Retina (tissue), 1 donor: Measurements from ENCODE around the gene ATP2C1.
A peak's percentile ranks its signal among the peaks of the same experiment; 100 is the strongest.
"Not testable (repeated sequence)": the region's sequence is repeated elsewhere in the genome, so short reads cannot be mapped to it uniquely, and the experiment has no call there.

Source experiments
- DNase-seq: peaks from one replicate; pipeline ENCODE4 v3.0.0-alpha.2; 2016

Gene ATP2C1, protein sequence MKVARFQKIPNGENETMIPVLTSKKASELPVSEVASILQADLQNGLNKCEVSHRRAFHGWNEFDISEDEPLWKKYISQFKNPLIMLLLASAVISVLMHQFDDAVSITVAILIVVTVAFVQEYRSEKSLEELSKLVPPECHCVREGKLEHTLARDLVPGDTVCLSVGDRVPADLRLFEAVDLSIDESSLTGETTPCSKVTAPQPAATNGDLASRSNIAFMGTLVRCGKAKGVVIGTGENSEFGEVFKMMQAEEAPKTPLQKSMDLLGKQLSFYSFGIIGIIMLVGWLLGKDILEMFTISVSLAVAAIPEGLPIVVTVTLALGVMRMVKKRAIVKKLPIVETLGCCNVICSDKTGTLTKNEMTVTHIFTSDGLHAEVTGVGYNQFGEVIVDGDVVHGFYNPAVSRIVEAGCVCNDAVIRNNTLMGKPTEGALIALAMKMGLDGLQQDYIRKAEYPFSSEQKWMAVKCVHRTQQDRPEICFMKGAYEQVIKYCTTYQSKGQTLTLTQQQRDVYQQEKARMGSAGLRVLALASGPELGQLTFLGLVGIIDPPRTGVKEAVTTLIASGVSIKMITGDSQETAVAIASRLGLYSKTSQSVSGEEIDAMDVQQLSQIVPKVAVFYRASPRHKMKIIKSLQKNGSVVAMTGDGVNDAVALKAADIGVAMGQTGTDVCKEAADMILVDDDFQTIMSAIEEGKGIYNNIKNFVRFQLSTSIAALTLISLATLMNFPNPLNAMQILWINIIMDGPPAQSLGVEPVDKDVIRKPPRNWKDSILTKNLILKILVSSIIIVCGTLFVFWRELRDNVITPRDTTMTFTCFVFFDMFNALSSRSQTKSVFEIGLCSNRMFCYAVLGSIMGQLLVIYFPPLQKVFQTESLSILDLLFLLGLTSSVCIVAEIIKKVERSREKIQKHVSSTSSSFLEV

DNA sequence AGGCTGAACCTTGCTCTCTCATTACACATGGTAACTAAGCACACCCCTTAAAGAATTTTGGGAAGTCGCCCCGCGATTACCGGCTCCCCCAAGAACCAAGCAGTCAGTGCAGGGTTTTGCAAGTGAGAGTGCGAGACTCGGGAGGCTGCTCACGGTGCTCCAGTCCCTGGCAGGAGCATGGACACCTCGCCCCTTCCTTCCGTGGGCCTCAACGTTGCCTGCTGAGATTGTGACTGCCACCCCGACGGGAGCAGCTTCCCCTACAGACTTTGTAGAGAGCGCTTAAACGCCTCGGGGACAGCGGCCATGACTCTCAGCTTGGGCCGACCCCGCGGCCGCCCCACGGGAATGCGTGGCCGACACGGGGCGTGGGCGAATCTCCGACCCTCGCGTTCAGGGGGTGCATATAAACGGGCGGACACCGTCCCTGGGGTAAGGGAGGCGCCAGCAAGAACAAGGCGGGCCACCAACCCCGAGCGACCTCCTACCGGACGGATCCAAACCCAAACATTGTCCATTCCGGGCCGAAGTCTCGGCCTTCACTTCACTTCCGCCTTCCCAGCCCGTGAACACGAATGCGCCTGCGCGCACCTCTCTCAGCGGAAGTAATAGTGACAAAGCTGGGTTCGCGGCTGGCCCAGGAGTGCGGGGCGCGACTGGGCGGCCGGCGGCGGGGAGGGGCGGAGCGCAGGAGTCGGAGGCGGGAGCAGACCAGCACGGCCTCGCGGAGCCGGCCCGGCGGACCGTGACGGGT lies at the start of gene ATP2C1:
Gene ATP2C1, plus strand, starts transcription at position 709 of the 754 bp plus-strand sequence. CDS start 686 bp downstream, outside the sequence.
- DNase-seq: peak; percentile 96

DNA sequence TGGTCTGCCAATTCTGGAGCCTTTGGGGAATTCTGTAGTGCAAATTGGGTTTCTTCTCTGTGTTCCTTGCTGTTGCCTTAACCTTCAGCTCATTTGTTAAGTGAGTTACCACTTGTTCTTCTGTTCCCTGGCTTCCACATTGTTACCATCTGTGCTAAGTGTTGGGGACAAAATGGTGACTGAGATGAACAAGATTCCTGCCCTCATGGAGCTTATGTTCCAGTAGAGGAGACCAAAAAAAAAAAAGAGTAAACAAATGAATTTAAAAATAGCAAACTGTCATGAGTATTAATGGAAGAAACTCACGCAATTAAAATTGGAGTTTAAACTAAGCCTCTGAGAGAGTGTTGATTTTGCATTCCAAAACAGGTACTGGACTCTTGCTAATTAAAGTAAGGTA lies 49.4 kb upstream of the ATP2C1 start:
- DNase-seq: no peak

DNA sequence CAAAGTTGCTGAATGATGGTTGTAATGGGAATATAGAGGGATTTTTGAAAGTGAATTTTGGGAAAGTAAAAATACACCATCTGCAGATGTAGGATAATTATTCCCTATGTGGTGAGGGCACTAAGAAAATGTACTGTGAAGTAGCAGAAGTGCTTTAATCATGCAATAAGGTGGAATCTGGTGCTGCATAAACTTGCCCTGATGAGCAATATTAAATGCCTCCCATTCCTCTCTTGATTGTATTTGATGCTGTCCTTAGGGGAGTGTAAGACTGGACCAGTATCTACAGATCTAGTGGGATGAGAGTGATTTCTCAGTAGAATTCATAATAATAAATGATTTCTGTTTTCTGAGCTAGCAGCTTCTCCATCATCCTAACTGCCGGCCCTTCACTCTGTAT lies 47.7 kb upstream of the ATP2C1 start:
- no peak for DNase-seq

DNA sequence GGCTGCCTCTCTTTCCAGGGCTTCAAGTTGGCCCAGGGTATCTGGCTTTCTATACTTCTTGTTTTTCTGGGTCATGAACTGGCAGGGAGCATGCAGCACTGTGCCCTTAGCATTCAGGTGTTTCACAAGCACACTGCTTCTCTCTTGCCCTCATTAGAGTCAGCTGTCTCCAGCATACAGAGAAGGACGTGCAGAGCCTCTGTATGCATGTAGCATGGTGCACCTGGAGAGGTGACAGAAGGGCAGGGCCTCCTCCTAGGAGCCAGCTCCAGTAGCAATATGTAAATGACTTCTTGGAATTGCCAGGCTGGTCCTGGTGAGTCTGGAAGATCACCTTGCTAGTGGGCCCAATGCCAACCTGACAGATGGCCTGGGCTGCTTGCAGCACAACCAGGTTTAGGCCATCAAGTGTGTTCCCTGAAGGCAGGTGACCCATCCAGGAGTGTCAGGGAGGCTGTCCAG lies 44.8 kb upstream of the ATP2C1 start:
- no peak for DNase-seq

DNA sequence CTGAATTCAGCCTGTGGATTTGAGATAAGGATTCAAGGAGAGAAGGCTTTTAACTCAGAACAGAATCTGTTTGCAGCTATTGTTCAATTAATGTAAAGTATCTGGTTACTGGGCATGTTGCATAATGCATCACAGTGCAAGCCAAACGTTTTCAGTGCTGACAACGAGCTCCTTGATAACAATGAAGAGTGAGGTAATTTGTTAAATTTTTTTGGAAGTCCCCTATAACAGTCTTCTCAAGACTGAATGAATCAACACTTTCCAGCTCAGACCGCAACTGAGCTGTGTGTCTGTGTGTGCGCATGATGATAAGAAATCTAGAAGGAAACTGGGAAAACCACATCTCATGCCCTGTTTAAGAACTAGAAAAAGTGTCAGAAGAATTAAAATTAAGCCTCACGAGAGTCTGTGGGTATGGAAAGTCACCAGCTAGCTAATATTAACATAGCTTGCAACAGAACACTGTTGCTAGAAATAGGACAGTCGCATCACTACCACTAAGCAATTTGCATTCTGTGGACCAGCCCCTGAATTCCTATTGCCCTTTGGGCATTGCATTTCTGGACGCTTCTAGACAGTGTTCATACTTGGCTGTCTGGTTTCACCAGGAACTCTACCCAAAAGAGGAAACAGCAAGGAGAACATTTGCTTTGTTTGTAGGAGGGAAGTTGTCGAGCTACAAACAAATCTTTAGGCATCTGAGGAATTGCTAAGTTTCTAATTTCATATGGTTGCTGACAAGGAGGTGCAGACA lies 43.7 kb upstream of the ATP2C1 start:
- no peak for DNase-seq

DNA sequence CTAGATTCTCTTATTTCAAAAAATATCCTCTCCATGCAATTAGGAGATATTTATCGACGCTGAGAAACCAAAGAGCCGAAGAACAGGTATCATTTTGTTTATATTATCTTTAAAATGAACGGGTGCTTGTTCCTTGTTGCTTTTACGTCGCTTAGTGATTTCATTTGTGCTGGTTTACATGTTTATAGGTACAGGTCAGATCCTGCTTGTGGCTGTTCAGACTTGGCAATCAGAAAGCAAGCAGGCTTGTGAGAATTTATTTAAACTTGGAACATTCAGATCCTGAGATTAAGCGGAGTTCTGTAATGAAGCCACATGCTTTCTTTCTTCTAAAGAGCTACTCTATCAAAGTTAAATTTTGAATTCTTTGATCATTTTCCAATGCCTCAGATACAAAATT lies 43.0 kb upstream of the ATP2C1 start:
- no peak for DNase-seq

DNA sequence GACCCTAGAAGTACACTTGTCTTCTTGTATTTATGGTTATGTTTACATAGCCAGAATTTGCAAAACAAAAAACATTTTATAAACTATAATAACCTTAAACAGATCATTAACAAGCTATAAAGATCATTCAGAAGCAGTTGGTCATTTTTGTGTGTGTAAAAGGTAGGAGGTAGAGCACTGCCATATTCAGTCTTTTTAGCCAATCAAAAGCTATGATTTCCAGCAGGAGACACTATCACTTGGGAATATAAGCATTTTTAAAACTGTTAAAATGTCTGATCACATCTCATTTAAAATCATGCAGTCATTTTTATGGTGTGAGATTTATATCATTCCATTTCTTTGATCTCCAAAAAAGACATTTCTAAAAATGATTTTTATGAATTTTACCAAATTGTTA lies 42.6 kb upstream of the ATP2C1 start:
- DNase-seq: no peak

DNA sequence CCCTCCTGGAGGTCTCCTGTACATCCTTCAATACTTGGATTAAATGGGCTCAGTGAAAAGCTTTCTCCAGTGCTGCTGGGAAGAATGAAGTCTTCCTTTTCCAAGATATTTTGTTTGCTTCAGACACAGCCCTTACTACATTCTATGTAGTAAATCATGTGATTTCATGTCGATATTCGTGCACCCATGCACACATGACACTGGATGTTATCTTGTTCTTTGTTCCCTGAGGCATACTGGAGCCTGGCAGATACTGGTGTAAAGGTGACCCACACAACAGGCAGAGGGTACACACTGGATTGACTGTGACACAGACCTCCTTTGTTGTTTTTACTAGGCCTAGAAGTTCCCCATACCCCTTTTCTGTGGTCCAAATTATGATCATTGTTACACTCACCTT lies 40.3 kb upstream of the ATP2C1 start:
- no peak for DNase-seq

DNA sequence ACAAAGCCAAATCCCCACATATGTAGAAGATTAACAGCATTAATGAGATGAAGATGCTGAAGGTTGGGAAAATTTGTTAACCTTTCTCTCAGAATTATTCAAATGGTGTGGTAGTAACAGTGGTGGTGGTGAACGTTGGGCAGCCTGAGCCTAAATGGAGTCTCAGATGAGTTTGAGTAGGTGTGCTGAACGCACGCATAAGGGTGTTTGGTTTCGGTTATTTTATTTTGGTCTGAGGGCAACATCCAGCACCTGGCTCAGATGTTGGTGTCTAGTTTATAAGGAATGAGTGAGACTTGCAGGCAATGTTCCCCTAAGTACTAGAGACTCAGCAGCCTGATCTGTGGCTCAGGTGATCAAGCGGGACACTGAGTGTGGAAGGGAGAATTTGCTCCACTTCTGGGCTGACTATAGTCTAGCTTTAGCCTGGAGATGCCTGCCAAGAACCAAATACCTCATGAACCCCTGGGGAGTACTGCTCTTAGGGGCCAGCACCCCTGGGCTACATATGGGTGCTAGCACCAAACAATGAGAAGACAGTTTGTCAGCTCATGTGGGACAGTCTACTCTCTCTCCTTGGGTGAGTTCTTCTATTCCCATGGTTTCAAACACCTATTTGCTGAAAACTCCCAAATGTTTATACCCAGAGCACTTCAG lies 39.5 kb upstream of the ATP2C1 start:
- no peak for DNase-seq

DNA sequence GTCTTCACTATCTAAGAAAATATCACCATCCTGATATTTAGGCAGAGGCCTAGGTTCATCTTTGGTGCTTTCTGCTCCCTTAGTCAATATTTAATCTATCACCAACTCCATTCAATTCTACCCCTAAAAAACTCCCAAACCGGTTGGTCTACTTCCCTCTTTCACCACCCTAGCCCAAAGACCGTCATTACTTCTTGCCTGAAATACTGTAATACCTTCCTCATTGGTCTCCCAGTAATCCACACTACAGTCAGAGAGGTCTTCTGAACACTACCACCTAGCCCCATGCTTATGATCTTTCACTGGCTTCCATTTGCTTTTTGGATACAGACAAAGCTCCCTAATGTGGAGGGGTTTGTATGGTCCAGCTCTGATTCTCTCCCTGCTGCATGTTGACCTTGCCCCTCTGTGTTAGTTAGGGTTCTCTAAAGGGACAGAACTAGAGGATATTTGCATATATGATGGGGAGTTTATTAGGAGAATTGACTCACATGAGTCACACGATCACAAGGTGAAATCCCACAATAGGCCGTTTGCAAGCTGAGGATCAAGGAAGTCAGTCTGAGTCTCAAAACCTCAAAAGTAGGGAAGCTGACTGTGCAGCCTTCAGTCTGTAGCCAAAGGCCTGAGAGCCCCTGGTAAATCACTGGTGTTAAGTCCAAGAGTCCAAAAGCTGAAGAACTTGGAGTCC lies 36.4 kb upstream of the ATP2C1 start:
- DNase-seq: no peak

DNA sequence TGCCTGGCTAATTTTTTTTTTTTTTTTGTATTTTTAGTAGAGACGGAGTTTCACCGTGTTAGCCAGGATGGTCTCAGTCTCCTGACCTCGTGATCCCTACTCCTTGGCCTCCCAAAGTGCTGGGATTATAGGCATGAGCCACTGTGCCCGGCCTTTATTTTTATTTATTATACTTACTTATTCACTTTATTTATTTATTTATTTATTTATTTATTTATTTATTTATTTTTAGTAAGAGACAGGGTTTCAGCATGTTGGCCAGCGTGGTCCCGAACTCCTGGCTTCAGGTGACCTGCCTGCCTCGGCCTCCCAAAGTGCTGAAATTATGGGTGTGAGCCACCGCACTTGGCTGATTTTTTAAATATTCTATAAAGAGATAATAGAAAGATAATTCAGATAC lies 31.8 kb upstream of the ATP2C1 start:
- DNase-seq: not testable (repeated sequence)

DNA sequence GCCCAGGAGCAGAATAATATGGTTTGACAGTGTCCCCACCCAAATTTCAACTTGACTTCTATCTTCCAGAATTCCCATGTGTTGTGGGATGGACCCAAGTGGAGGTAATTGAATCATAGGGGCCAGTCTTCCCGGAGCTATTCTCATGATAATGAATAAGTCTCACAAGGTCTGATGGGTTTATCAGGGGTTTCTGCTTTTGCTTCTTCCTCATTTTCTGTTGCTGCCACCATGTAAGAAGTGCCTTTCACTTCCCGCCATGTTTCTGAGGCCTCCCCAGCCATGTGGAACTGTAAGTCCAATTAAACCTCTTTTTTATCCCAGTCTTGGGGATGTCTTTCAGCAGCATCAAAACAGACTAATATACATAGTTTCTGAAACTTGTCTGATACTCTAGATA lies 28.4 kb upstream of the ATP2C1 start:
- no peak for DNase-seq

DNA sequence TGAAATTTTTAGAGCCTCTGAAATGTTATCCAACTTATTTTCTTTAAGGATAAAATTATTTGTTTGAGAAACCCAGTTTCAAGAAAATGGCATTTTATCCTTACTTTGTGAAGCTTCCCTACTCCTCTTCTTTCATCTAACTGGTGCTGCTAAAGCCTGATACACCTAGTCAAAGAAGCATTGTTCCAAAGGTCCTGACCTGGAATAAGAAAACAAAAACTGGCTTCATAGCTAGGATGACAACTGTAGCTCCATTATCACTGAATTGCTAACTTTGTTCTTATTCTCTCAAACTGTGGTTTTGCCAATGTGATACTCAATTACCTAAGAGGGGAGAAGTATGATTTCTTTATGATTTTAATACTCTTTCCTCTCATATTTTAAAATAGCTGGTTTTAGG lies 27.6 kb upstream of the ATP2C1 start:
- DNase-seq: no peak

DNA sequence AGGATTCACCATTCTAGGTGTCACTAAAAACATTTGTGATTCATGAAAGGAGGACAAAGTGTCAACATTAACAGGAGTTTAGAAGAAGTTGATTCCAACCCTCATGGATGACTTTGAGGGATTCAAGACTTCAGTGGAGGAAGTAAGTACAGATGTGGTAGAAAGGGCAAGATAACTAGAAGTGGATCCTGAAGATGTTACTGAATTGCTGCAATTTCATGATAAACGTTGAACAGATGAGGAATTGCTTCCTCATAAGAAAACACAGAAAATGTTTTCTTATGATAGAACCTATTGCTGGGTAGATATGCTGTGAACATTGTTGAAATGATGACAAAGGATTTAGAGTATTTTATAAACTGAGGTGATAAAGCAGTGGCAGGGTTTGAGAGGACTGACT lies 23.5 kb upstream of the ATP2C1 start:
- no peak for DNase-seq

DNA sequence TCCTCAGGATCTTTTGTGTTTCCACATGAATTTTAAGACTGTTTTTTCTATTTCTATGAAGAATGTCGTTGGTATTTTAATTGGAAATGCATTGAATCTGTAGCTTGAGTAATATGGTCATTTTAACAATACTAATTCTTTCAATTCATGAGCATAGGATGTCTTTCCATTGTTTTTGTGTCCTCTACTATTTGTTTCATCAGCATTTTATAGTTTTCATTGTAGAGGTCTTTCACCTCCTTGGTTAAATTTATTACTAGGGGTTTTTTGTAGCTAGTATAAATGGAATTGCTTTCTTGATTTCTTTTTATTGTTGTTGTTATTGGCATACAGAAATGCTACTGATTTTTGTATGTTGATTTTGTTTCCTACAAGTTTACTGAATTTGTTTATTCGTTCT lies 17.3 kb upstream of the ATP2C1 start:
- no peak for DNase-seq

DNA sequence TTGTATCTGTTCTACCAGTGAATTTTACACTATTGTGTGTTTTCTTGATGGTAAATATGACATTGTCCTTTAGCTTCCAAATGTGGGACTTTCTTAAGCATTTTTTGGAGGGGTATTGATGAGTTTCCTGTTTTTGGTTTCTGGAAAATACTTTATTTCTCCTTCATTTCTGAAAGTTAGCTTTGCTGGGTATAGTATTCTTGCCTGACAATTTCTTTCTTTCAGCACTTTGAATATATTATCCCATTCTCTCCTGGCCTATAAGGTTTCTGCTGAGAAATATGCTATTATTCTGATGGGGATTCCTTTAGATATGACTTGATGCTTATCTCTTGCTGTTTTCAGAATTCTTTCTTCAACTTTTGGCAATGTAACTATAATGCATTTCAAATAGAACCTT lies 15.4 kb upstream of the ATP2C1 start:
- no peak for DNase-seq

DNA sequence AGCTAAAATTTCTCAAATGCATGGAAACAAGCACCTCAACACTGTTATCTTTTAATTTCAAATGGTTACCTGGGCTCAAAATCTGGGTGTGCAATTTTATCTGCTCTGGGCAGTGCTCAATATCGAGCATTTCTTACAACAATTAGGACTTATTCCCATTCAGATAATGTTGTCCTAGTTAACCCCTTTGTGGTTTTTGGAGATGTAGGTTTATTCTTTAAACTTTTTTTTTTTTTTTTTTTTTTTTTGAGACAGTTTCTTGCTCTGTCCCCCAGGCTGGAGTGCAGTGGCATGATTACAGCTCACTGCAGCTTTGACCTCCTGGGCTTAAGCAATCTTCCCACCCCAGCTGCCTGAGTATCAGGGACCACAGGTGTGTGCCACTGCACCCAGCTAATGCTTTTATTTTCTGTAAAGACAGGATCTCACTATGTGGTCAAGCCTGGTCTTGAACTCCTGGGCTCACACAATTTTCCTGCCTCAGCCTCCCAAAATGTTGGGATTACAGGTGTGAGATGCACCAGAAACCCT lies 4.4 kb upstream of the ATP2C1 start:
- no peak for DNase-seq

DNA sequence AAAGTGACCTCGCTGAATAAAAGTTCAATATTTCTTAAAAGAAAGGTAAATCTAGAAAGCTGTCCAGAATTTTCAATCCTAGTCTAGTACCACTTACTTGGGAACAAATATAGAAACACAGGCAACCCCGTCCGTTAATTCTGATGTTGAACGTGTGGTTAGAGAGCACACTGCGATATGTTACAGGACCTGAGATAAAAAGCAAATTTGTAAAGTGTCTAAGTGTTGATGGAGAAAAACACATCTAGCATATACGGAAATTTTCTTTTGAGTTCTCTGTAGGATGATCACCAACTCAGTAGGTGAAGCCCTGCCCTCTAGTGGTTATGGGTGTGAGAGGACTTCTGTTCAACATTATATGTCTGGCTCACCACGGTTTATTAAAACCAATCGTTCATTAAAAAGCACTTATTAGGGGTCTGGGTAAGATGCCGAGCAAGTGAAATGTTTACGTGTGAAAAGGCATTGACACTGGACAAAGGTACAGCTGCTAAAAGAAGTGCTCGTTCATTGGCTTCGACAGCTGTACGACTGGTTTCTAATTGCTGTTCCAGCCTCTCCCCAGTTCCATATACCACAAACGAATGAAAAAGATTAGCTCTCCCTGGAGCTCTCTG lies 1.0 kb upstream of the ATP2C1 start:
- peak; percentile 90 for DNase-seq

DNA sequence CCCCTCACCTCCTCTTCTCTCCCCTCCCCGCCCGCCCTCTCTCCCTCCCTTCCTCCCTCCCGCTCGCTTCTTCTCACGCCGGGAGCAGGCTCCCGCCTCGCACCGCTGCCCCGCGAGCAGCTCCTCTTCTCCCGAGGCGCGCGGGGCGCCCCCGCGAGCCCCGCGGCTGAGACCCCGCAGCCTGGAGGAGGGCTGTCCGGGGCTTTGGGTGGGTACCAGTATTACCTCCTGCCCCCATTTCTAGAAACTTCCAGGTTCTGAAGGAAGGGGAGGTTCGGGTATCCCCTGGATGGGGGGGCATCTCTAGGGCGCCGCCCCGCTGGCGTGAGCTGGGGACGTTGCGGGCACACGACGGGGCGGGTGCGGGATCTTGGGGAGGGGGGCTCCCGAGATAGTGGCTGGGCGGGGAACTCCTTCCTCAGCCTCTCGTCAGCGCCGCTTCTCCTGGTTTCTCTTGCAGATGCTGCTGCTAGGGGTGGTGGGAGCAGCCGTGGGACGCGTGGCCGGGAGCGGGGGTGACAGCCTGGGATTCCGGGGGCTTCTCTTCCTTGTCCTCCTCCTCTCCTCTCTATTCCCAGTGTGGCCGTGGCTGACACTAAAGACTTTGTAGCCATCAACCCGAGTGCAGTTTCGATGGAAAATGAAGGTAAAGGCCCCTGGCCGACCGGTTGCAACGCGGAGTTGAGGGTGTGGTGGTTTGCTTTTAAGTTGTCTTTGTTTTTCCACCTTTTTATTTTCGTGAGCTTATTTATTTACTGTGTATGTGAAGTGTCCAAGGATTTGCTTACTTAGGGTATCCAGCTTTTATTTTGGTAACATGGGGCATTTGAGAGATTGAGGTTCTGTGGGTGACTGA lies 474 bp downstream of the ATP2C1 start:
- DNase-seq: peak; percentile 84

DNA sequence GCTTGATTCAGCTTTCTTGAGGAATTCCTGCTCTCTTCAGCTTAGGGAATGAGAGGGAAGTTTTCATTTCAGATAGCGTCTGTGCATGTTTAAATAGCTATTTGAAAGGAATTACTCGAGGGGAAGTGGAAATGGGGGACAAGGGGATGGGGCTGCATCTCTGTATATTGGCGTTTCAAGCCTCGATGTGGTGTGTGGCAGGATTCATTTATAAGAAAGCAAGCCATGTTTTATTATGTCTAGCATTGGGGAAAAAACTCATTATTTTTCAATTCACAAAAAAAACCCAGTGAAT lies 1.0 kb downstream of the ATP2C1 start:
- no peak for DNase-seq
